OCI-LY7 (cell line): ENCODE measurements around the gene FOXO3. TPM values are rescaled to one million over a fixed set of nuclear protein-coding genes. Genes with fewer than 3 reads are reported as not detected.

Experiments
- BruUV-seq: library from RNA; stranded (reverse); fragments of 400-500 nt; replicated peaks from 2 replicates; lab custom pipeline; 2021; lab: Mats Ljungman, UMichigan
- CTCF ChIA-PET: fragments of 300-600 bp; sonication (Branson Sonifier 250); formaldehyde crosslinking; loops from one replicate; lab custom pipeline; 2022; ENCODE audit warnings: antibody characterized with exemption; ENCODE audit not compliant: unreplicated experiment; lab: Charles Lee
- POLR2A ChIA-PET: fragments of 300-600 bp; sonication (Branson Sonifier 250); formaldehyde crosslinking; loops from one replicate; lab custom pipeline; 2022; ENCODE audit warnings: antibody characterized with exemption; lab: Charles Lee
- DNase-seq: peaks from one replicate; pipeline ENCODE4 v3.0.0-alpha.2; 2015; ENCODE audit warnings: low spot score
- H2AFZ ChIP-seq: fragments of 200-600 bp; sonication (generic), shearing (Covaris generic); 2 replicates; pipeline ENCODE4 v1.6.1; 2014; ENCODE audit warnings: mild to moderate bottlenecking, antibody characterized with exemption, low read length, moderate library complexity
- H3K27ac ChIP-seq: fragments of 200-600 bp; sonication (generic); 2 replicates; pipeline ENCODE4 v1.5.1; 2014; ENCODE audit warnings: mixed run types, low read depth, mild to moderate bottlenecking, moderate library complexity, low read length, inconsistent platforms; ENCODE audit not compliant: poor library complexity, severe bottlenecking
- H3K36me3 ChIP-seq: fragments of 200-600 bp; sonication (generic); 2 replicates; pipeline ENCODE4 v1.6.1; 2014; ENCODE audit warnings: mild to moderate bottlenecking, antibody characterized with exemption, low read length, moderate library complexity, mixed read lengths; ENCODE audit not compliant: insufficient read depth
- H3K4me1 ChIP-seq: fragments of 200-600 bp; sonication (generic); 2 replicates; pipeline ENCODE4 v1.5.1; 2014; ENCODE audit warnings: mild to moderate bottlenecking, low read length; ENCODE audit not compliant: insufficient read depth, poor library complexity, severe bottlenecking
- H3K4me2 ChIP-seq: fragments of 200-600 bp; sonication (generic); 2 replicates; pipeline ENCODE4 v1.6.1; 2014; ENCODE audit warnings: mild to moderate bottlenecking, low read length
- H3K4me3 ChIP-seq: fragments of 200-600 bp; sonication (generic); 2 replicates; pipeline ENCODE4 v1.5.1; 2014; ENCODE audit warnings: mild to moderate bottlenecking, low read depth, low read length; ENCODE audit not compliant: poor library complexity, severe bottlenecking
- H3K79me2 ChIP-seq: fragments of 200-600 bp; sonication (generic); 2 replicates; pipeline ENCODE4 v1.6.1; 2016; ENCODE audit warnings: low read depth, mild to moderate bottlenecking, low read length, moderate library complexity, mixed read lengths; ENCODE audit not compliant: insufficient read depth
- H3K9me2 ChIP-seq: fragments of 200-600 bp; sonication (generic); 2 replicates; pipeline ENCODE4 v1.6.1; 2016; ENCODE audit warnings: mild to moderate bottlenecking, low read length, mixed read lengths; ENCODE audit not compliant: insufficient read depth
- H3K9me3 ChIP-seq: fragments of 200-600 bp; sonication (generic); 2 replicates; pipeline ENCODE4 v1.6.1; 2014; ENCODE audit warnings: mild to moderate bottlenecking, mixed run types, low read length, mixed read lengths
- H4K20me1 ChIP-seq: fragments of 200-600 bp; sonication (generic); 2 replicates; pipeline ENCODE4 v1.6.1; 2014; ENCODE audit warnings: mild to moderate bottlenecking, antibody characterized with exemption, low read length, moderate library complexity, mixed read lengths; ENCODE audit not compliant: insufficient read depth
- EZH2phosphoT487 ChIP-seq: fragments of 200-600 bp; sonication (generic); IDR thresholded peaks from 2 replicates; pipeline ENCODE4 v1.6.1; 2018; ENCODE audit warnings: low read depth, borderline replicate concordance, mild to moderate bottlenecking, mixed run types, antibody characterized with exemption, low read length, moderate library complexity, mixed read lengths
- intact Hi-C: fragments of 100-400 bp; cut with micrococcal nuclease; formaldehyde crosslinking; loops from one replicate; pipeline ENCODE4 v1.10.0; 2022; ENCODE audit not compliant: unreplicated experiment
- total RNA-seq, 2 experiments: library from RNA; depleted of rRNA in 1 of 2; stranded (reverse); fragments of >200 nt in 1 of 2; shearing (Covaris generic) in 1 of 2; gene quantifications; 2 replicates each; pipeline ENCODE4 v1.2.3, GENCODE V29; 2014 to 2022
- TF ChIP-seq, protein P1 (sequence below): fragments of 200-600 bp; sonication (generic); conservative IDR thresholded peaks from 2 replicates; pipeline ENCODE4 v1.5.1; 2014; ENCODE audit warnings: mild to moderate bottlenecking, antibody characterized with exemption, low read length, moderate library complexity, mixed read lengths

FOXO3 gene
- total RNA-seq, 2 experiments from 2014 or later, result 3.8 to 9.9 TPM

GRCh38 chr6:108675226-108676200, 114.8 kb downstream of the FOXO3 start:
- Histone ChIP-seq H3K4me2 (no peak overlapping the region), H2AFZ (no peak overlapping the region), H4K20me1 (no peaks in the 10 kb centered on the region), H3K27ac (no peak overlapping the region), H3K4me1 (peaks cover 40% of the 10 kb centered on the region), H3K79me2 (no peaks in the 10 kb centered on the region), H3K4me3 (no peak overlapping the region), H3K36me3 (no peaks in the 10 kb centered on the region), H3K9me3 (no peaks in the 10 kb centered on the region), H3K9me2 (no peaks in the 10 kb centered on the region)
- no peak for TF ChIP-seq EZH2phosphoT487
- TF ChIP-seq, protein P1, sequence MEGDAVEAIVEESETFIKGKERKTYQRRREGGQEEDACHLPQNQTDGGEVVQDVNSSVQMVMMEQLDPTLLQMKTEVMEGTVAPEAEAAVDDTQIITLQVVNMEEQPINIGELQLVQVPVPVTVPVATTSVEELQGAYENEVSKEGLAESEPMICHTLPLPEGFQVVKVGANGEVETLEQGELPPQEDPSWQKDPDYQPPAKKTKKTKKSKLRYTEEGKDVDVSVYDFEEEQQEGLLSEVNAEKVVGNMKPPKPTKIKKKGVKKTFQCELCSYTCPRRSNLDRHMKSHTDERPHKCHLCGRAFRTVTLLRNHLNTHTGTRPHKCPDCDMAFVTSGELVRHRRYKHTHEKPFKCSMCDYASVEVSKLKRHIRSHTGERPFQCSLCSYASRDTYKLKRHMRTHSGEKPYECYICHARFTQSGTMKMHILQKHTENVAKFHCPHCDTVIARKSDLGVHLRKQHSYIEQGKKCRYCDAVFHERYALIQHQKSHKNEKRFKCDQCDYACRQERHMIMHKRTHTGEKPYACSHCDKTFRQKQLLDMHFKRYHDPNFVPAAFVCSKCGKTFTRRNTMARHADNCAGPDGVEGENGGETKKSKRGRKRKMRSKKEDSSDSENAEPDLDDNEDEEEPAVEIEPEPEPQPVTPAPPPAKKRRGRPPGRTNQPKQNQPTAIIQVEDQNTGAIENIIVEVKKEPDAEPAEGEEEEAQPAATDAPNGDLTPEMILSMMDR, result no peak
- BruUV-seq, result no TSS peak
- no peak for DNase-seq
- ChIA-PET CTCF (no interaction called here), POLR2A (no interaction called here)
- intact Hi-C loops, result no loop called here

GRCh38 chr6:108676555-108676954, 115.8 kb downstream of the FOXO3 start:
- POLR2A ChIA-PET, result interaction anchor here (0.7 kb wide), 1 partner anchor 393 kb away, joined by 3 read pairs; no protein-coding TSS in a partner anchor

More at GRCh38 chr6:108676555-108676954, 115.8 kb downstream of the FOXO3 start:
- Histone ChIP-seq H3K36me3 (no peaks in the 10 kb centered on the region), H3K9me3 (no peaks in the 10 kb centered on the region), H2AFZ (no peak overlapping the region), H3K9me2 (no peaks in the 10 kb centered on the region), H3K4me2 (no peak overlapping the region), H3K4me3 (no peak overlapping the region), H3K27ac (no peak overlapping the region), H4K20me1 (no peaks in the 10 kb centered on the region), H3K79me2 (no peaks in the 10 kb centered on the region), H3K4me1 (peaks cover 36% of the 10 kb centered on the region)
- TF ChIP-seq EZH2phosphoT487, result no peak
- TF ChIP-seq, protein P1, result no peak
- CTCF ChIA-PET, result no interaction called here
- no TSS peak for BruUV-seq
- no peak for DNase-seq
- intact Hi-C loops, result no loop called here
